ENCODE results near the gene CD6. TPM values are rescaled to one million over a fixed set of nuclear protein-coding genes. Genes with fewer than 3 reads are reported as not detected.

Gene CD6
- total and polyA plus RNA-seq, 2 donors (not counting 3 experiments of a cell fraction or from before 2014, with no cell fraction given): not detected

GRCh38 chr11:61061081-61061826, 89.8 kb downstream of the CD6 start:
- Histone ChIP-seq H3K9me3 (replicated peaks; ENCODE audit: control insufficient read depth, insufficient read depth, low read length) (no peaks in the 10 kb centered on the region), H3K9ac (replicated peaks; ENCODE audit: extremely low read depth, insufficient read depth, low read length) (no peak overlapping the region), H3K36me3 (ENCODE audit: control insufficient read depth in 2 of 2, extremely low read depth in 1 of 2, insufficient read depth in 2 of 2, low read length in 2 of 2) (no peaks in the 10 kb centered on the region), H4K20me1 (replicated peaks; ENCODE audit: control insufficient read depth, extremely low read depth, insufficient read depth, low read length) (no peaks in the 10 kb centered on the region), H3K27me3 (ENCODE audit: control insufficient read depth in 2 of 2, insufficient read depth in 2 of 2, low read length in 2 of 2) (no peaks in the 10 kb centered on the region), H3K9me1 (replicated peaks; ENCODE audit: control insufficient read depth, extremely low read depth, insufficient read depth, low read length) (no peaks in the 10 kb centered on the region), H2AFZ (ENCODE audit: low read depth, low read length) (no peak overlapping the region), H3K79me2 (ENCODE audit: control insufficient read depth, insufficient read depth, low read length) (no peaks in the 10 kb centered on the region), H3K4me3 (replicated peaks in 1 of 3; ENCODE audit: insufficient read depth in 1 of 3, low read depth in 1 of 3, low read length in 3 of 3) (no peak overlapping the region), H3K4me1 (ENCODE audit: control insufficient read depth, extremely low read depth, insufficient read depth, low read length) (no peaks in the 10 kb centered on the region), H3K4me2 (ENCODE audit: insufficient read depth, low read length) (no peak overlapping the region), H3K27ac (ENCODE audit: insufficient read depth, low read depth, low read length) (no peak overlapping the region)
- DNase-seq (ENCODE audit: low read depth, low spot score) (no peak), FAIRE-seq (no peak)
- POLR2A ChIA-PET: no interaction called here
- BruUV-seq (replicated peaks): no TSS peak
- dilution Hi-C loops (cut with MboI; ENCODE audit: extremely low pct_ligation_motif_present, low sequenced_read_pairs): no loop called here
- intact Hi-C loops (cut with micrococcal nuclease): no loop called here
- TF ChIP-seq POLR2AphosphoS5 (IDR thresholded peaks at IDR 0.05; ENCODE audit: insufficient read depth, low read depth, low read length) (no peak), GATA2 (IDR thresholded peaks at IDR 0.05; ENCODE audit: insufficient read depth, insufficient read length, low read depth, low read length) (no peak), EZH2 (IDR thresholded peaks at IDR 0.05; ENCODE audit: borderline replicate concordance, low read depth, low read length, severe bottlenecking) (no peak), JUN (IDR thresholded peaks at IDR 0.05; ENCODE audit: borderline replicate concordance, insufficient read depth, insufficient read length, low read depth) (no peak), FOS (IDR thresholded peaks at IDR 0.05; ENCODE audit: borderline replicate concordance, insufficient read depth, low read length) (no peak), POLR2A (IDR thresholded peaks at IDR 0.05; ENCODE audit: low read depth, low read length) (no peak), MYC (IDR thresholded peaks at IDR 0.05; ENCODE audit: low read depth, low read length) (no peak)
- TF ChIP-seq, protein P1, sequence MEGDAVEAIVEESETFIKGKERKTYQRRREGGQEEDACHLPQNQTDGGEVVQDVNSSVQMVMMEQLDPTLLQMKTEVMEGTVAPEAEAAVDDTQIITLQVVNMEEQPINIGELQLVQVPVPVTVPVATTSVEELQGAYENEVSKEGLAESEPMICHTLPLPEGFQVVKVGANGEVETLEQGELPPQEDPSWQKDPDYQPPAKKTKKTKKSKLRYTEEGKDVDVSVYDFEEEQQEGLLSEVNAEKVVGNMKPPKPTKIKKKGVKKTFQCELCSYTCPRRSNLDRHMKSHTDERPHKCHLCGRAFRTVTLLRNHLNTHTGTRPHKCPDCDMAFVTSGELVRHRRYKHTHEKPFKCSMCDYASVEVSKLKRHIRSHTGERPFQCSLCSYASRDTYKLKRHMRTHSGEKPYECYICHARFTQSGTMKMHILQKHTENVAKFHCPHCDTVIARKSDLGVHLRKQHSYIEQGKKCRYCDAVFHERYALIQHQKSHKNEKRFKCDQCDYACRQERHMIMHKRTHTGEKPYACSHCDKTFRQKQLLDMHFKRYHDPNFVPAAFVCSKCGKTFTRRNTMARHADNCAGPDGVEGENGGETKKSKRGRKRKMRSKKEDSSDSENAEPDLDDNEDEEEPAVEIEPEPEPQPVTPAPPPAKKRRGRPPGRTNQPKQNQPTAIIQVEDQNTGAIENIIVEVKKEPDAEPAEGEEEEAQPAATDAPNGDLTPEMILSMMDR (IDR thresholded peaks at IDR 0.05; ENCODE audit: extremely low read depth in 1 of 2, insufficient read depth in 1 of 2, low read depth in 1 of 2, low read length in 2 of 2): no peak
- TF ChIP-seq, protein P2, sequence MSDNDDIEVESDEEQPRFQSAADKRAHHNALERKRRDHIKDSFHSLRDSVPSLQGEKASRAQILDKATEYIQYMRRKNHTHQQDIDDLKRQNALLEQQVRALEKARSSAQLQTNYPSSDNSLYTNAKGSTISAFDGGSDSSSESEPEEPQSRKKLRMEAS (IDR thresholded peaks at IDR 0.05; ENCODE audit: insufficient read depth, insufficient read length): no peak
- CTCF ChIA-PET: no interaction called here
